ENCODE measurements around the gene HYKK.
"Not testable (repeated sequence)": the region's sequence is repeated elsewhere in the genome, so short reads cannot be mapped to it uniquely, and the experiment has no call there.

Gene HYKK

GRCh38 chr15:78540871-78541743, 33.7 kb downstream of the HYKK start:
- peak; percentile 54 for DNase-seq

- no peak for DNase-seq
Measured at GRCh38 chr15:78541744-78542034, 34.3 kb downstream of the HYKK start.

- no peak for DNase-seq
Measured at GRCh38 chr15:78542647-78543046, 35.3 kb downstream of the HYKK start.

- no peak for DNase-seq
Measured at GRCh38 chr15:78550194-78550593, 42.8 kb downstream of the HYKK start.

GRCh38 chr15:78550815-78551214, 43.4 kb downstream of the HYKK start:
- no peak for DNase-seq

GRCh38 chr15:78551902-78552301, 44.5 kb downstream of the HYKK start:
- DNase-seq, result no peak

GRCh38 chr15:78552597-78552996, 45.2 kb downstream of the HYKK start:
- DNase-seq, result no peak

GRCh38 chr15:78560201-78560600, 52.8 kb downstream of the HYKK start:
- not testable (repeated sequence) for DNase-seq

GRCh38 chr15:78561490-78561889, 54.1 kb downstream of the HYKK start:
- no peak for DNase-seq

GRCh38 chr15:78563092-78563491, 55.7 kb downstream of the HYKK start:
- no peak for DNase-seq

GRCh38 chr15:78564743-78565096, 57.3 kb downstream of the HYKK start:
- no peak for DNase-seq

GRCh38 chr15:78565097-78565950, 57.9 kb downstream of the HYKK start, which contains the start of gene CHRNA5:
Gene CHRNA5 (plus strand): TSS chr15:78565520. CDS start chr15:78565720, 200 bp downstream.
- DNase-seq, result peak; percentile 82

- peak; percentile 62 for DNase-seq
Measured at GRCh38 chr15:78565951-78566774, 58.8 kb downstream of the HYKK start.

GRCh38 chr15:78567531-78567930, 60.2 kb downstream of the HYKK start:
- DNase-seq, result no peak

- DNase-seq, result no peak
Measured at GRCh38 chr15:78570710-78571109, 63.3 kb downstream of the HYKK start.

GRCh38 chr15:78571382-78571781, 64.0 kb downstream of the HYKK start:
- no peak for DNase-seq

GRCh38 chr15:78573416-78573815, 66.0 kb downstream of the HYKK start:
- no peak for DNase-seq

GRCh38 chr15:78574944-78575343, 67.6 kb downstream of the HYKK start:
- DNase-seq, result no peak
